ENCODE measurements around the gene CAMK2A. TPM values are rescaled to one million over a fixed set of nuclear protein-coding genes. Genes with fewer than 3 reads are reported as not detected.
A peak's percentile ranks its signal among the peaks of the same experiment; 100 is the strongest.

Gene CAMK2A
- total and polyA plus RNA-seq, 11 donors, result 3.2 to 26.0 (median 15.2) TPM

DNA sequence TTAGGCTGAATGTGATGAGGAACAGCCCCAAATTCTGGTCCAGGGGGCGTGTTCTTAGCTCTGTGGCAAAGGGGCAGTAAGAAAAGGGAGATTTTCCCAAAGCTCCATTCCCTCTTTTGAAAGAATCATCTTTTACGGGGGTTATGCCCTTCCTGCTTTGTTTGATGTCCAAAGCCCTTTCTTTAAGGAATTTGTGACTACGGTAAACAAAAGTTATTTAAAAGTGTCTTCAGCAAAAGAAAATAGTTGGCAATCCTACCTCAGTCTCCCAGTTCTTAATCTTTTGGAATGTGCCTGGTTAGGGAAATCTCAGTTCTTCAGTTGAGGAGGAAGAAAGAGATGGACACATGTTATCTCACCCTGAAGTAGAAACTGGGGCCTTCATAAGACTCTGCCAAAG, 37.6 kb upstream of the CAMK2A start:
- DNase-seq (no peak), ATAC-seq (no peak)
- H3K9me3 ChIP-seq, result no peaks in the 10 kb centered on the region
- H3K4me3 ChIP-seq, result no peak overlapping the region
- no peaks in the 10 kb centered on the region for H3K27me3 ChIP-seq
- no peaks in the 10 kb centered on the region for H3K4me1 ChIP-seq
- TF ChIP-seq, protein P1, sequence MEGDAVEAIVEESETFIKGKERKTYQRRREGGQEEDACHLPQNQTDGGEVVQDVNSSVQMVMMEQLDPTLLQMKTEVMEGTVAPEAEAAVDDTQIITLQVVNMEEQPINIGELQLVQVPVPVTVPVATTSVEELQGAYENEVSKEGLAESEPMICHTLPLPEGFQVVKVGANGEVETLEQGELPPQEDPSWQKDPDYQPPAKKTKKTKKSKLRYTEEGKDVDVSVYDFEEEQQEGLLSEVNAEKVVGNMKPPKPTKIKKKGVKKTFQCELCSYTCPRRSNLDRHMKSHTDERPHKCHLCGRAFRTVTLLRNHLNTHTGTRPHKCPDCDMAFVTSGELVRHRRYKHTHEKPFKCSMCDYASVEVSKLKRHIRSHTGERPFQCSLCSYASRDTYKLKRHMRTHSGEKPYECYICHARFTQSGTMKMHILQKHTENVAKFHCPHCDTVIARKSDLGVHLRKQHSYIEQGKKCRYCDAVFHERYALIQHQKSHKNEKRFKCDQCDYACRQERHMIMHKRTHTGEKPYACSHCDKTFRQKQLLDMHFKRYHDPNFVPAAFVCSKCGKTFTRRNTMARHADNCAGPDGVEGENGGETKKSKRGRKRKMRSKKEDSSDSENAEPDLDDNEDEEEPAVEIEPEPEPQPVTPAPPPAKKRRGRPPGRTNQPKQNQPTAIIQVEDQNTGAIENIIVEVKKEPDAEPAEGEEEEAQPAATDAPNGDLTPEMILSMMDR (IDR thresholded peaks at IDR 0.05), result no peak
- no peak for TF ChIP-seq POLR2A (IDR thresholded peaks at IDR 0.05)
- WGBS, 4 donors, result 83 to 89% (median 86%) methylated on average over 3 of the region's 3 CpGs
- intact Hi-C loops (cut with DNase I), result no loop called here
- H3K27ac ChIP-seq, result no peak overlapping the region
- H3K36me3 ChIP-seq, result no peaks in the 10 kb centered on the region

DNA sequence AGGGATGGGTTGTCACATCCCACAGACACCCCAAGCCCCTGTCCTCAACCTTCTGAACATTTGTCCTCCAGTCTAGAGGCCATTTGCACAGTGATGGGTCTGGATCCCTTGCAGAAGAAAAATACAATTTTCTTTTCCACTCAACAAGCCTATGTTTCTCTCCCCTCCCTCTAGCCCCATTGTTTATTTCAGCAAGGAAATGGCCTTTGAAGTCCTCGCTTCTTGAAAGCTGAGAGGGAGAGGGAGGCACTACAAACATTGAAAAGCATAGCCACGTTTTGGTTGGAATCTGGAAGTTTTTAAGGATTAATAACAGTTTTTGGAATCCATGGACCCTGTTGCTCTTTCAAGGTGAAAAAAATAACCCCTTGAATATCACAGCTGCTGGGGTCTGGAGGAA, 37.1 kb upstream of the CAMK2A start:
- 58 to 85% (median 67%) methylated on average over 2 of the region's 2 CpGs for WGBS, 4 donors
- H3K4me3 ChIP-seq, result no peak overlapping the region
- no peak overlapping the region for H3K27ac ChIP-seq
- peaks cover 0 to under 1% (median 0%) of the 10 kb centered on the region in 12 donors for H3K9me3 ChIP-seq
- no peaks in the 10 kb centered on the region for H3K27me3 ChIP-seq
- intact Hi-C loops (cut with DNase I), result no loop called here
- no peaks in the 10 kb centered on the region for H3K4me1 ChIP-seq
- no peak for ATAC-seq
- no peaks in the 10 kb centered on the region for H3K36me3 ChIP-seq
- DNase-seq, result no peak
- TF ChIP-seq POLR2A (IDR thresholded peaks at IDR 0.05), result no peak
- TF ChIP-seq, protein P1 (IDR thresholded peaks at IDR 0.05), result no peak

DNA sequence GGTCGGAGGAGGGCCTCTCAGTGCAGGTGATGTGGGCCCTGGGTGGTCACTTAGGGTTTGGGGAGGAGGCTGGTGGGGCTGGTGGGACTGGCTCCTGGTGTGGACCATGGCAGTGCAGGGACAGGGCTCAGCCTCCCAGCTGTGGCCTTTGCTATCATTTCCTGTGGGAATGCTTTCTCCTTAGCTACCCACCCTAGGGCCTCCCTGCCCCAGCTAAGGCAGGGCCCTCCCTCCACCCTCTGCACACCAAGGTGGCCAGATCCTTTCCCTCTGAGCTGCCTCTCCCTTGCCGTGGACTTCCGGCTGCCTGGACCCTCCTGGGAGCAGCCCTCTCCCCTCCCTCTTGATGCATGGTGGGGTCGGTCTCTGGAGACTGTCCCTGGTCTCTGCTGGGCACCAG, 35.9 kb upstream of the CAMK2A start:
- no peaks in the 10 kb centered on the region for H3K36me3 ChIP-seq
- H3K27ac ChIP-seq, result no peak overlapping the region
- H3K27me3 ChIP-seq, result no peaks in the 10 kb centered on the region
- ATAC-seq, result peak in 1 of 4 donors; percentile 23
- peaks cover 0 to 3% (median under 1%) of the 10 kb centered on the region in 12 donors for H3K4me1 ChIP-seq
- DNase-seq, result no peak
- TF ChIP-seq, protein P1 (IDR thresholded peaks at IDR 0.05), result no peak
- no peak for TF ChIP-seq POLR2A (IDR thresholded peaks at IDR 0.05)
- intact Hi-C loops (cut with DNase I), result no loop called here
- H3K4me3 ChIP-seq, result no peak overlapping the region
- peaks cover 0 to 3% (median 0%) of the 10 kb centered on the region in 12 donors for H3K9me3 ChIP-seq
- 72 to 82% (median 79%) methylated on average over 4 of the region's 4 CpGs for WGBS, 4 donors

DNA sequence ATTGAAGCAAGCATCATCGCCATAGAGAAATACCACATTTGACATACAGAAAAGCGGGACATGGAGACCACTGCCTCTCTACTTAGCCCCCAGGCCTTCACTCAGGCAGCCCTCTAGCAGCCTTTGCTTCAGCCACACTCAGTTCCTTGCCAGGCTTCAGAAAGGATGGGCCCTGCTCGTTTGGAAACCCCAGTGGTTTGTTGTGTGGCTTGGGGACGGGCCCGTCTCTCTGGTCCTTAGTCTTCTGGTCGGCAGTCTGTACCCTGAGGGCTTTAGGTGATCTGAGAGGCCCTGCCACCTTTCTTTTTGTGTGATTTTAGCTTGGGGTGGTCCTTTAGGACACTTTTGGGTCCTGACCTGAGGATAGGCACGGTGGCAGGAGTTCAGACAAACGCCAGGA, 34.2 kb upstream of the CAMK2A start:
- no peaks in the 10 kb centered on the region for H3K36me3 ChIP-seq
- peaks cover 0 to 3% (median 0%) of the 10 kb centered on the region in 12 donors for H3K9me3 ChIP-seq
- no peak for TF ChIP-seq POLR2A (IDR thresholded peaks at IDR 0.05)
- TF ChIP-seq, protein P1 (IDR thresholded peaks at IDR 0.05), result no peak
- DNase-seq, result no peak
- H3K4me3 ChIP-seq, result no peak overlapping the region
- H3K27me3 ChIP-seq, result no peaks in the 10 kb centered on the region
- H3K4me1 ChIP-seq, result peaks cover 0 to 11% (median 6%) of the 10 kb centered on the region in 12 donors
- ATAC-seq, result no peak
- WGBS, 4 donors, result 68 to 96% (median 86%) methylated on average over 8 of the region's 8 CpGs
- intact Hi-C loops (cut with DNase I), result no loop called here
- H3K27ac ChIP-seq, result no peak overlapping the region
